SK-MEL-5 (cell line): Measurements from ENCODE around the gene S100A1. TPM values are rescaled to one million over a fixed set of nuclear protein-coding genes. Genes with fewer than 3 reads are reported as not detected.
A peak's percentile ranks its signal among the peaks of the same experiment; 100 is the strongest.
"Not testable (repeated sequence)": the region's sequence is repeated elsewhere in the genome, so short reads cannot be mapped to it uniquely, and the experiment has no call there.

Source experiments
- DNase-seq: peaks from one replicate; pipeline ENCODE4 v3.0.0-alpha.2; 2016; ENCODE audit warnings: low read depth, low spot score
- in situ Hi-C: cut with HindIII; loops from 2 replicates; pipeline ENCODE4 v1.10.0; 2016; ENCODE audit warnings: low sequenced_read_pairs, high pct_unique_total_duplicates, low pct_unique_long_range_greater_than_20kb
- polyA plus RNA-seq, 2 experiments: library from polyadenylated mRNA; depleted of rRNA; stranded (reverse); fragments of >200 nt; gene quantifications; 2 replicates each; pipeline ENCODE4 v1.2.3, GENCODE V29; 2015
- total RNA-seq: library from RNA; depleted of rRNA; stranded (reverse); fragments of >200 nt; shearing (Covaris generic); gene quantifications from 2 replicates; pipeline ENCODE4 v1.2.3, GENCODE V29; 2014; rRNA removed

S100A1 gene
- 563 and 586 TPM in 2 replicates for total RNA-seq
- polyA plus RNA-seq (2015; cell fraction: cytosol; rRNA removed), result 710 and 1,025 TPM in 2 replicates
- polyA plus RNA-seq (2015; cell fraction: nucleus; rRNA removed), result 77.5 and 80.9 TPM in 2 replicates

- DNase-seq, result peak; percentile 97
- in situ Hi-C loops, result no loop called here
Observed at GRCh38 chr1:153627715-153628626, at the start of gene S100A1. S100A1 (plus strand) TSS chr1:153628434; CDS start chr1:153630522, 2,088 bp downstream.

- in situ Hi-C loops, result no loop called here
- no peak for DNase-seq
Observed at GRCh38 chr1:153578490-153578889, 49.7 kb upstream of the S100A1 start.

- in situ Hi-C loops, result no loop called here
- no peak for DNase-seq
Observed at GRCh38 chr1:153578936-153579335, 49.3 kb upstream of the S100A1 start.

GRCh38 chr1:153582836-153583235, 45.4 kb upstream of the S100A1 start:
- DNase-seq, in situ Hi-C loops: not testable (repeated sequence)

GRCh38 chr1:153583514-153583913, 44.7 kb upstream of the S100A1 start:
- DNase-seq, in situ Hi-C loops: not testable (repeated sequence)

- DNase-seq, result no peak
- in situ Hi-C loops, result no loop called here
Observed at GRCh38 chr1:153583976-153584375, 44.3 kb upstream of the S100A1 start.

GRCh38 chr1:153585006-153585405, 43.2 kb upstream of the S100A1 start:
- in situ Hi-C loops, result no loop called here
- DNase-seq, result no peak

- in situ Hi-C loops, result no loop called here
- no peak for DNase-seq
Observed at GRCh38 chr1:153586347-153586746, 41.9 kb upstream of the S100A1 start.

- no peak for DNase-seq
- in situ Hi-C loops, result no loop called here
Observed at GRCh38 chr1:153587314-153587713, 40.9 kb upstream of the S100A1 start.

GRCh38 chr1:153588033-153588432, 40.2 kb upstream of the S100A1 start:
- in situ Hi-C loops, DNase-seq: not testable (repeated sequence)

- in situ Hi-C loops, result no loop called here
- DNase-seq, result no peak
Observed at GRCh38 chr1:153588482-153588881, 39.8 kb upstream of the S100A1 start.

- peak; percentile 61 for DNase-seq
- in situ Hi-C loops, result no loop called here
Observed at GRCh38 chr1:153592748-153593147, 35.5 kb upstream of the S100A1 start.

- in situ Hi-C loops, result no loop called here
- DNase-seq, result no peak
Observed at GRCh38 chr1:153597206-153597605, 31.0 kb upstream of the S100A1 start.

- in situ Hi-C loops, result no loop called here
- DNase-seq, result no peak
Observed at GRCh38 chr1:153598309-153599172, 29.7 kb upstream of the S100A1 start.

GRCh38 chr1:153599847-153600246, 28.4 kb upstream of the S100A1 start:
- in situ Hi-C loops, result no loop called here
- DNase-seq, result no peak

- DNase-seq, result no peak
- in situ Hi-C loops, result no loop called here
Observed at GRCh38 chr1:153602749-153603148, 25.5 kb upstream of the S100A1 start.

- in situ Hi-C loops, result no loop called here
- no peak for DNase-seq
Observed at GRCh38 chr1:153606194-153606593, 22.0 kb upstream of the S100A1 start.

- no peak for DNase-seq
- in situ Hi-C loops, result no loop called here
Observed at GRCh38 chr1:153607381-153607780, 20.9 kb upstream of the S100A1 start.
